ENCODE data around the gene KSR1.

- no peak for TF ChIP-seq POLR2A (IDR thresholded peaks at IDR 0.05)
- TF ChIP-seq CTCF (IDR thresholded peaks at IDR 0.05) = no peak
Observed at GRCh38 chr17:27615121-27615520, 158.9 kb downstream of the KSR1 start.
